H1 (cell line): ENCODE measurements around the gene TCAF1. TPM values are rescaled to one million over a fixed set of nuclear protein-coding genes. Genes with fewer than 3 reads are reported as not detected.

Experiments used
- JUND ChIP-seq: IDR thresholded peaks from 2 replicates; pipeline ENCODE4 v1.6.1; 2011; ENCODE audit warnings: mild to moderate bottlenecking, improper control_type of control experiment, low read length
- KDM5A ChIP-seq: fragments of 200-600 bp; IDR thresholded peaks from 2 replicates; pipeline ENCODE4 v1.7.1; 2012; ENCODE audit warnings: mild to moderate bottlenecking, low read length, inconsistent platforms, mixed read lengths
- POLR2A ChIP-seq, 2 experiments: IDR thresholded peaks; 1 replicate in 1 of 2; 2 replicates in 1 of 2; pipeline ENCODE4 v1.6.1; 2011; ENCODE audit warnings: low read depth in 2 of 2, low read length in 2 of 2, mild to moderate bottlenecking in 2 of 2; ENCODE audit errors: control extremely low read depth in 1 of 2
- SIRT6 ChIP-seq: IDR thresholded peaks from one replicate; pipeline ENCODE4 v1.7.1; 2012; ENCODE audit warnings: low read length, inconsistent platforms
- polyA plus RNA-seq, 7 experiments: library from polyadenylated mRNA; depleted of rRNA in 3 of 7; stranded (reverse) in 5 of 7; unstranded in 2 of 7; fragments of >200 nt in 5 of 7; fragments of 200-250 nt in 2 of 7; gene quantifications; 1 replicate in 5 of 7; 2 replicates in 1 of 7; 4 replicates in 1 of 7; pipeline versions ENCODE4 v1.2.1 to v1.2.3, GENCODE V29; 2011 to 2013; ENCODE audit warnings: missing spikeins in 2 of 7, mixed read lengths in 2 of 7
- total RNA-seq: library from RNA; stranded (reverse); fragmentation: NEBNext Ultra II Directional; extraction: Animal tissue kit (Norgen Biotek cat#: 25700); gene quantifications from 2 replicates; pipeline ENCODE4 v1.2.1, GENCODE V29; 2021
- TF ChIP-seq, protein P1 (sequence below), 3 experiments: IDR thresholded peaks; 1 replicate in 2 of 3; 2 replicates in 1 of 3; pipeline versions ENCODE4 v1.5.1 to v1.6.1; 2011; ENCODE audit warnings: low read length in 3 of 3, mild to moderate bottlenecking in 3 of 3, inconsistent platforms in 2 of 3, low read depth in 1 of 3, moderate library complexity in 1 of 3; ENCODE audit not compliant: insufficient read depth in 1 of 3; ENCODE audit errors: control extremely low read depth in 1 of 3

The TCAF1 gene
- total and polyA plus RNA-seq, 2 of the 8 experiments (the other 6 are each of a cell fraction or from before 2014, with no cell fraction given), result 9.6 to 28.0 TPM

DNA sequence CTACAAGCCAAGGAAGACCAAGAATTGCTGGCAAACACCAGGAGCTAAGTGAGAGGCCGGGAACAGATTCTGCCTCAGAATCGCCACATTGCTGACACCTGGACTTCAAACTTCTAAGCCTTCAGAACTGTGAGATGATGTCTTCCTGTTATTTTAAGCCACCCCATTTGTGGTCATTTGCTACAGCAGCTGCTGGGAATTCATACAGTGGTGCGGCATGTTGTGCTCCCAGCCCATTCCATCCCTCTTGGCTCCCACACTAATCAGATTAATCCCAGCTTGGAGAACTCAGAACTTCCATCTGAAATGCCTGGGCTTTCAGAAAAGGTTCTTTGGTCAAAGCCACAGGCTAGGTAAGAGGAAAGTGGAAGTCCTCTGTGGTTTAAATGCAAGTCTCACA lies 24.9 kb downstream of the TCAF1 start (continued):
- no peak for TF ChIP-seq JUND
- TF ChIP-seq, protein P1, sequence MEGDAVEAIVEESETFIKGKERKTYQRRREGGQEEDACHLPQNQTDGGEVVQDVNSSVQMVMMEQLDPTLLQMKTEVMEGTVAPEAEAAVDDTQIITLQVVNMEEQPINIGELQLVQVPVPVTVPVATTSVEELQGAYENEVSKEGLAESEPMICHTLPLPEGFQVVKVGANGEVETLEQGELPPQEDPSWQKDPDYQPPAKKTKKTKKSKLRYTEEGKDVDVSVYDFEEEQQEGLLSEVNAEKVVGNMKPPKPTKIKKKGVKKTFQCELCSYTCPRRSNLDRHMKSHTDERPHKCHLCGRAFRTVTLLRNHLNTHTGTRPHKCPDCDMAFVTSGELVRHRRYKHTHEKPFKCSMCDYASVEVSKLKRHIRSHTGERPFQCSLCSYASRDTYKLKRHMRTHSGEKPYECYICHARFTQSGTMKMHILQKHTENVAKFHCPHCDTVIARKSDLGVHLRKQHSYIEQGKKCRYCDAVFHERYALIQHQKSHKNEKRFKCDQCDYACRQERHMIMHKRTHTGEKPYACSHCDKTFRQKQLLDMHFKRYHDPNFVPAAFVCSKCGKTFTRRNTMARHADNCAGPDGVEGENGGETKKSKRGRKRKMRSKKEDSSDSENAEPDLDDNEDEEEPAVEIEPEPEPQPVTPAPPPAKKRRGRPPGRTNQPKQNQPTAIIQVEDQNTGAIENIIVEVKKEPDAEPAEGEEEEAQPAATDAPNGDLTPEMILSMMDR (IDR thresholded peaks at IDR 0.05; ENCODE audit: control extremely low read depth in 1 of 3, insufficient read depth in 1 of 3, low read depth in 1 of 3, low read length in 3 of 3), result no peak
- no peak for TF ChIP-seq POLR2A (IDR thresholded peaks at IDR 0.05; ENCODE audit: control extremely low read depth in 1 of 2, low read depth in 2 of 2, low read length in 2 of 2)
- no peak for TF ChIP-seq SIRT6
- no peak for TF ChIP-seq KDM5A
